GM12892 (cell line): Measurements from ENCODE around the gene ONECUT1.

Source experiments
- POLR2A ChIP-seq: IDR thresholded peaks from 2 replicates; pipeline ENCODE4 v1.6.1; 2011; ENCODE audit warnings: low read depth, low read length, control low read depth
- POLR2AphosphoS5 ChIP-seq: IDR thresholded peaks from 2 replicates; pipeline ENCODE4 v1.6.1; 2011; ENCODE audit warnings: low read depth, low read length, control low read depth
- TAF1 ChIP-seq: IDR thresholded peaks from 2 replicates; pipeline ENCODE4 v1.6.1; 2011; ENCODE audit warnings: low read depth, mild to moderate bottlenecking, control low read depth, low read length, borderline replicate concordance

DNA sequence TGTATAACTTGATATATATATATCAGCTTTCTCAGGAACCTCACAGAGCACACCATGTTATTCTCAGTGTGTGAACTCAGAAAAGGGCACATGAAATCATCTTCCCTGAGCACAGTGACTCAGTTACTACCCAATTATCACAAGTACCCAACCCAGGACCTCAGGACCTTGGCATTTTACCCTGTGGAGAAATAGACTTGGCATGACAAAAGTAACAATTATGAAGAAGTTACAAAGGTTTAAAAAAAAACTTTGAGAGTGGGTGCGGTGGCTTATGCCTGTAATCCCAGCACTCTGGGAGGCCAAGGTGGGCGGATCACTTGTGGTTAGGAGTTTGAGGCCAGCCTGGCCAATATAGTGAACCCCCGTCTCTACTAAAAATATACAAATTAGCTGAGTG is 52.4 kb downstream of the ONECUT1 start:
- no peak for TF ChIP-seq POLR2AphosphoS5
- no peak for TF ChIP-seq TAF1
- no peak for TF ChIP-seq POLR2A
